ENCODE results near the gene GRIN2A.

DNA sequence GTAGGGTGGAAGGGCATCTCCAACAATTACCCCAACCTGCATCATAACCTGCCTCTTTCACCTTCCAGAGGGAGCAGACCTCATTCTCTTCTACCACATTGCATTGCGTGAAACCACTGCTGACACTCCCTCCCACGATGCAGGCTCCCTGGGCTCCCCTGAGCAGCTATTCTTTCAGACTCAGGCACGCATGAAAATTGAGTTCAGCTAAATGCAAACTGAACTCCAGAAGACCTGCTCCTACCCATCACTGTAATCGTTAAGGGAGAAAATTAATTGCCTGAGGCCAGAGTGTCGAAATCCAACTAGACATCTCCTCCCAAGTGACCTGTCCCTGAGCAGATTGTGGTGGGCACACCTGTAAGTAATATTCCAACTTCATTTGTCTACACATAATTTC is 186.0 kb downstream of the GRIN2A start:
- TF ChIP-seq, protein P1, sequence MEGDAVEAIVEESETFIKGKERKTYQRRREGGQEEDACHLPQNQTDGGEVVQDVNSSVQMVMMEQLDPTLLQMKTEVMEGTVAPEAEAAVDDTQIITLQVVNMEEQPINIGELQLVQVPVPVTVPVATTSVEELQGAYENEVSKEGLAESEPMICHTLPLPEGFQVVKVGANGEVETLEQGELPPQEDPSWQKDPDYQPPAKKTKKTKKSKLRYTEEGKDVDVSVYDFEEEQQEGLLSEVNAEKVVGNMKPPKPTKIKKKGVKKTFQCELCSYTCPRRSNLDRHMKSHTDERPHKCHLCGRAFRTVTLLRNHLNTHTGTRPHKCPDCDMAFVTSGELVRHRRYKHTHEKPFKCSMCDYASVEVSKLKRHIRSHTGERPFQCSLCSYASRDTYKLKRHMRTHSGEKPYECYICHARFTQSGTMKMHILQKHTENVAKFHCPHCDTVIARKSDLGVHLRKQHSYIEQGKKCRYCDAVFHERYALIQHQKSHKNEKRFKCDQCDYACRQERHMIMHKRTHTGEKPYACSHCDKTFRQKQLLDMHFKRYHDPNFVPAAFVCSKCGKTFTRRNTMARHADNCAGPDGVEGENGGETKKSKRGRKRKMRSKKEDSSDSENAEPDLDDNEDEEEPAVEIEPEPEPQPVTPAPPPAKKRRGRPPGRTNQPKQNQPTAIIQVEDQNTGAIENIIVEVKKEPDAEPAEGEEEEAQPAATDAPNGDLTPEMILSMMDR (IDR thresholded peaks at IDR 0.05) = no peak
- TF ChIP-seq EZH2 (IDR thresholded peaks at IDR 0.05; ENCODE audit: borderline replicate concordance, insufficient read depth, low read depth, low read length, poor library complexity, severe bottlenecking) = no peak
